Measurements from ENCODE around the gene PARG. TPM values are rescaled to one million over a fixed set of nuclear protein-coding genes. Genes with fewer than 3 reads are reported as not detected.
"Not testable (repeated sequence)": the region's sequence is repeated elsewhere in the genome, so short reads cannot be mapped to it uniquely, and the experiment has no call there.

The PARG gene
- 10 to 100 TPM; 18.9 to 28.2 (median 26.6) TPM for total RNA-seq

- not testable (repeated sequence) for TF ChIP-seq CTCF (IDR thresholded peaks at IDR 0.05; ENCODE audit: low read depth)
Measured at GRCh38 chr10:49941447-49942338, at the start of gene PARG, which contains the start of gene TIMM23B. Gene PARG (minus strand): TSS chr10:49942027. CDS start chr10:49941725, 302 bp downstream. Gene TIMM23B (plus strand): TSS chr10:49942053. CDS start chr10:49942195, 142 bp downstream.

DNA sequence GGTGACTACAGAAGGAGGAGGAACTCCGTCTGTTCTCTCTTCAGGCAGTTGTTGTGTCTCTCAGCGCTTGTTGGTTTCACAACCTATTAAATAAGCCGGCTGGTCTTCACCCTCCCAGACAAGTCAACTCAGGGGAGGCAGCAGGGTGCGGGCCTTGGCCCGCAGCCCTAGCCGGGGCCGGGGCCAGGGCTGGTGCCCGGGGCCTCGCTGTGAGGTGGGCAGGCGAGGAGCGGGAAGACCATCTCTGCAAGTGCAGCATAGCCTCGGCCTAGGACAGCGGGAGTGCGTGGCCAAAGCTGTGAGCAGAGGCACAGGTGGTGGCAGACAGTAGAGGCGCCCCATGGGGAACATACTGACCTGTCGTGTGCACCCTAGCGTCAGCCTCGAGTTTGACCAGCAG lies 46.5 kb upstream of the PARG start, which contains the start of gene AGAP6:
Gene AGAP6 (plus strand): TSS at position 31 of the 400 bp plus-strand sequence. CDS start 310 bp downstream, at position 341.
- not testable (repeated sequence) for TF ChIP-seq CTCF (IDR thresholded peaks at IDR 0.05; ENCODE audit: low read depth)

- TF ChIP-seq CTCF (IDR thresholded peaks at IDR 0.05; ENCODE audit: low read depth): no peak
Measured at GRCh38 chr10:49844775-49845595, 96.8 kb downstream of the PARG start.

- no peak for TF ChIP-seq CTCF (IDR thresholded peaks at IDR 0.05; ENCODE audit: low read depth)
Measured at GRCh38 chr10:49841615-49842332, 100.1 kb downstream of the PARG start.

DNA sequence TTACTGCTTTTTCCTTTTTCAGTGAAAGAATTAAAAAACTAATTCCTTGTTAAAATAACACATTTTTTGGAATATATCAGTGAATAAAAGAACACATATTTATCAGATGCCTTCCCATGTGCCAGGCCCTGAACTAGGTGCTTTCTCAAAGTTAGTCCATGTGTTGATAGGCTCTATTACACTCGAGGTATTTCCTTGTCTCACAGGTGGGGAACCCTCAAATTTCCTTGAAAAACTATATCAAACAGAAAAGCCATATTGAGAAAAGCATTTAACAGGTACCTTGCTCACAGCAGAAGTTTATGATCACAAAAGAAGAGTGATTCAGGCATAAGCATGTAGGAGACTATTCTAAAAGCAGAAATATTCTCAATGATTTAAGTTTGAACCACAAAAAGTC lies 104.1 kb downstream of the PARG start:
- no peak for TF ChIP-seq CTCF (IDR thresholded peaks at IDR 0.05; ENCODE audit: low read depth)

- no peak for TF ChIP-seq CTCF (IDR thresholded peaks at IDR 0.05; ENCODE audit: low read depth)
Measured at GRCh38 chr10:49837051-49837478, 104.8 kb downstream of the PARG start.
